Activated naive CD8-positive, alpha-beta T cell treated with anti-CD3 and anti-CD28 coated beads, Interleukin-2, amount 10 ng/mL, durations not matched to agents 7 days and 5 days (primary cell): ENCODE results near the gene CORO2B. TPM values are rescaled to one million over a fixed set of nuclear protein-coding genes. Genes with fewer than 3 reads are reported as not detected.

Experiments used
- ATAC-seq: fragments of 150-1000 bp; cut with Tn5 transposase; one replicate; pipeline ENCODE4 v1.10.0; 2021; ENCODE audit warnings: low read depth, moderate library complexity
- POLR2A ChIA-PET: fragments of 350-600 bp; sonication (Branson Sonifier 250); formaldehyde crosslinking; loops from one replicate; lab custom pipeline; 2021; ENCODE audit warnings: antibody characterized with exemption; lab: Charles Lee
- DNase-seq: peaks from one replicate; pipeline ENCODE4 v3.0.0; 2021
- H3K27ac Mint-ChIP-seq: one replicate; pipeline ENCODE4 v1.8.0; 2022; ENCODE audit warnings: mild to moderate bottlenecking, mixed read lengths
- H3K27me3 Mint-ChIP-seq: one replicate; pipeline ENCODE4 v1.8.0; 2022; ENCODE audit warnings: mild to moderate bottlenecking, moderate library complexity, mixed read lengths
- H3K36me3 Mint-ChIP-seq: one replicate; pipeline ENCODE4 v1.8.0; 2021; ENCODE audit warnings: mild to moderate bottlenecking, mixed read lengths
- H3K4me1 Mint-ChIP-seq: one replicate; pipeline ENCODE4 v1.8.0; 2021; ENCODE audit warnings: mixed read lengths
- H3K4me3 Mint-ChIP-seq: one replicate; pipeline ENCODE4 v1.8.0; 2022; ENCODE audit warnings: mild to moderate bottlenecking, moderate library complexity, mixed read lengths
- H3K9me3 Mint-ChIP-seq: one replicate; pipeline ENCODE4 v1.8.0; 2021; ENCODE audit warnings: mixed read lengths
- total RNA-seq, 2 experiments: library from RNA; stranded (reverse); gene quantifications; one replicate each; pipeline ENCODE4 v1.2.3, GENCODE V29; 2021

CORO2B gene
- total RNA-seq, 2 experiments from 2014 or later: not detected

GRCh38 chr15:68572309-68572708 is 6.5 kb upstream of the CORO2B start:
- POLR2A ChIA-PET: no interaction called here
- Mint-ChIP-seq H3K9me3 (no peaks in the 10 kb centered on the region), H3K4me3 (no peak overlapping the region), H3K4me1 (peaks cover 2% of the 10 kb centered on the region), H3K27ac (no peak overlapping the region), H3K27me3 (peaks cover 70% of the 10 kb centered on the region), H3K36me3 (no peaks in the 10 kb centered on the region)
- ATAC-seq (no peak), DNase-seq (no peak)

GRCh38 chr15:68572921-68573320 is 5.9 kb upstream of the CORO2B start:
- POLR2A ChIA-PET: no interaction called here
- Mint-ChIP-seq H3K27ac (no peak overlapping the region), H3K9me3 (no peaks in the 10 kb centered on the region), H3K4me1 (peaks cover 7% of the 10 kb centered on the region), H3K4me3 (no peak overlapping the region), H3K27me3 (peaks cover 70% of the 10 kb centered on the region), H3K36me3 (no peaks in the 10 kb centered on the region)
- no peak for ATAC-seq
- no peak for DNase-seq

GRCh38 chr15:68574046-68574445 is 4.7 kb upstream of the CORO2B start:
- peaks cover 10% of the 10 kb centered on the region for H3K4me1 Mint-ChIP-seq
- DNase-seq (no peak), ATAC-seq (no peak)
- H3K4me3 Mint-ChIP-seq: no peak overlapping the region
- peaks cover 68% of the 10 kb centered on the region for H3K27me3 Mint-ChIP-seq
- H3K27ac Mint-ChIP-seq: no peak overlapping the region
- POLR2A ChIA-PET: no interaction called here
- H3K36me3 Mint-ChIP-seq: no peaks in the 10 kb centered on the region
- no peaks in the 10 kb centered on the region for H3K9me3 Mint-ChIP-seq

GRCh38 chr15:68574629-68575028 is 4.2 kb upstream of the CORO2B start:
- Mint-ChIP-seq H3K36me3 (no peaks in the 10 kb centered on the region), H3K27ac (no peak overlapping the region), H3K4me3 (no peak overlapping the region), H3K4me1 (peaks cover 10% of the 10 kb centered on the region), H3K27me3 (peaks cover 67% of the 10 kb centered on the region), H3K9me3 (no peaks in the 10 kb centered on the region)
- DNase-seq (no peak), ATAC-seq (no peak)
- POLR2A ChIA-PET: no interaction called here

GRCh38 chr15:68576235-68576892 is 2.4 kb upstream of the CORO2B start:
- H3K4me3 Mint-ChIP-seq: no peak overlapping the region
- no peaks in the 10 kb centered on the region for H3K9me3 Mint-ChIP-seq
- POLR2A ChIA-PET: no interaction called here
- peaks cover 10% of the 10 kb centered on the region for H3K4me1 Mint-ChIP-seq
- no peaks in the 10 kb centered on the region for H3K36me3 Mint-ChIP-seq
- no peak overlapping the region for H3K27ac Mint-ChIP-seq
- ATAC-seq (no peak), DNase-seq (no peak)
- H3K27me3 Mint-ChIP-seq: peaks cover 70% of the 10 kb centered on the region

GRCh38 chr15:68578175-68578979 is 416 bp upstream of the CORO2B start:
- H3K27ac Mint-ChIP-seq: no peak overlapping the region
- ATAC-seq: peak; percentile 35
- peak overlapping the region; percentile 78 for H3K4me3 Mint-ChIP-seq
- DNase-seq: peak; percentile 56
- H3K4me1 Mint-ChIP-seq: peaks cover 10% of the 10 kb centered on the region
- no peaks in the 10 kb centered on the region for H3K9me3 Mint-ChIP-seq
- no peaks in the 10 kb centered on the region for H3K36me3 Mint-ChIP-seq
- POLR2A ChIA-PET: no interaction called here
- H3K27me3 Mint-ChIP-seq: peaks cover 62% of the 10 kb centered on the region

GRCh38 chr15:68580026-68580882 is 1.5 kb downstream of the CORO2B start:
- DNase-seq (no peak), ATAC-seq (no peak)
- H3K27me3 Mint-ChIP-seq: peaks cover 51% of the 10 kb centered on the region
- POLR2A ChIA-PET: no interaction called here
- H3K27ac Mint-ChIP-seq: no peak overlapping the region
- H3K4me3 Mint-ChIP-seq: no peak overlapping the region
- H3K36me3 Mint-ChIP-seq: no peaks in the 10 kb centered on the region
- H3K9me3 Mint-ChIP-seq: no peaks in the 10 kb centered on the region
- peaks cover 10% of the 10 kb centered on the region for H3K4me1 Mint-ChIP-seq

GRCh38 chr15:68580883-68581155 is 2.0 kb downstream of the CORO2B start:
- Mint-ChIP-seq H3K9me3 (no peaks in the 10 kb centered on the region), H3K27ac (no peak overlapping the region), H3K27me3 (peaks cover 48% of the 10 kb centered on the region), H3K4me1 (peaks cover 10% of the 10 kb centered on the region), H3K4me3 (no peak overlapping the region), H3K36me3 (no peaks in the 10 kb centered on the region)
- DNase-seq (no peak), ATAC-seq (no peak)
- POLR2A ChIA-PET: no interaction called here

- no peaks in the 10 kb centered on the region for H3K36me3 Mint-ChIP-seq
- ATAC-seq (no peak), DNase-seq (no peak)
- peaks cover 10% of the 10 kb centered on the region for H3K4me1 Mint-ChIP-seq
- no peak overlapping the region for H3K27ac Mint-ChIP-seq
- no peak overlapping the region for H3K4me3 Mint-ChIP-seq
- H3K9me3 Mint-ChIP-seq: no peaks in the 10 kb centered on the region
- H3K27me3 Mint-ChIP-seq: peaks cover 40% of the 10 kb centered on the region
- POLR2A ChIA-PET: no interaction called here
These were observed 2.9 kb downstream of the CORO2B start for GRCh38 chr15:68581725-68582124.

- Mint-ChIP-seq H3K9me3 (no peaks in the 10 kb centered on the region), H3K36me3 (no peaks in the 10 kb centered on the region), H3K27me3 (peaks cover 35% of the 10 kb centered on the region), H3K4me1 (peaks cover 9% of the 10 kb centered on the region), H3K4me3 (no peak overlapping the region), H3K27ac (no peak overlapping the region)
- ATAC-seq (no peak), DNase-seq (no peak)
- POLR2A ChIA-PET: no interaction called here
These were observed 3.4 kb downstream of the CORO2B start for GRCh38 chr15:68582236-68582635.

GRCh38 chr15:68582864-68583263 is 4.1 kb downstream of the CORO2B start:
- POLR2A ChIA-PET: no interaction called here
- Mint-ChIP-seq H3K4me1 (peaks cover 5% of the 10 kb centered on the region), H3K27me3 (peaks cover 29% of the 10 kb centered on the region), H3K9me3 (no peaks in the 10 kb centered on the region), H3K36me3 (no peaks in the 10 kb centered on the region), H3K4me3 (no peak overlapping the region), H3K27ac (no peak overlapping the region)
- DNase-seq (no peak), ATAC-seq (no peak)

GRCh38 chr15:68583321-68583720 is 4.5 kb downstream of the CORO2B start:
- Mint-ChIP-seq H3K9me3 (no peaks in the 10 kb centered on the region), H3K4me3 (no peak overlapping the region), H3K27me3 (peaks cover 25% of the 10 kb centered on the region), H3K36me3 (no peaks in the 10 kb centered on the region), H3K27ac (no peak overlapping the region), H3K4me1 (peaks cover 6% of the 10 kb centered on the region)
- ATAC-seq (no peak), DNase-seq (no peak)
- POLR2A ChIA-PET: no interaction called here

- H3K4me3 Mint-ChIP-seq: no peak overlapping the region
- H3K27ac Mint-ChIP-seq: no peak overlapping the region
- H3K27me3 Mint-ChIP-seq: peaks cover 25% of the 10 kb centered on the region
- POLR2A ChIA-PET: no interaction called here
- no peaks in the 10 kb centered on the region for H3K36me3 Mint-ChIP-seq
- no peaks in the 10 kb centered on the region for H3K9me3 Mint-ChIP-seq
- DNase-seq: no peak
- no peak for ATAC-seq
- H3K4me1 Mint-ChIP-seq: peaks cover 6% of the 10 kb centered on the region
These were observed 5.4 kb downstream of the CORO2B start for GRCh38 chr15:68583936-68584755.
